ENCODE data around the gene LRMDA. TPM values are rescaled to one million over a fixed set of nuclear protein-coding genes. Genes with fewer than 3 reads are reported as not detected.

The LRMDA gene
- total RNA-seq, 2 donors from 2014 or later: 9.6 to 12.6 TPM

DNA sequence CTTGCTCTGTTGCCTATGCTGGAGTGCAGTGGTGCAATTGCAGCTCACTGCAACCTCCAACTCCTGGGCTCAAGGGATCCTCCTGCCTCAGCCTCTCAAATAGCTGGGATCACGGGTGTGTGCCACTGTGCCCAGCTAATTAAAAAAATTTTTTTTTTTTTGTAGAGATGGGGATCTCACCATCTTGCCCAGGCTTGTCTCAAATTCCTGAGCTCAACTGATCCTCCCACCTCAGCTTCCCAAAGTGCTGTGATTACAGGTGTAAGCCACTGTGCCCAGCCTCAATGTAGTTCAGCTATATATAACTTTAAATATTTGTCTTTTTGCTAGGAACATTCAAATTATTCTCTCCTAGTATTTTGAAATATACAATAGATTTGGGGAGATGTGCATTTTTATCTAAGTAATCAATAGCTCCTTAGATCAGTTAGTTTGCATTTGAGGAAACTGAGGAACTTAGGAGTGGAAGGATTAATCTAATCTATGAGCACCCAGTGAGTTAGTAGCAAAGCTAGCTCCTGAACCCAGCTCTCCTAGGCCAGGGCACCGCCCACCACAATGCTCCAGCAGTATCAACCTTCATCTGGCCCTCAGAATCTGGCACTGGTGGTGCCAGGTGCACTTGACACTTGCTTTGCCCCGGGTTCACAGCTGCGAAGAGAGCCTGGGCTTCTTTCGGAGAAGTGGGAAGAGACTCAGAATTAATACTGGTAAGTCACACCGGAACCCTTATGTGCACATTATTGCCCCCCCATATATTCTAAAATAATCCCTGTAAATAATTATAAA, 5.9 kb upstream of the LRMDA start:
- Histone ChIP-seq H3K4me3 (no peak overlapping the region), H3K27ac (no peak overlapping the region), H3K4me1 (replicated peaks) (no peaks in the 10 kb centered on the region), H3K27me3 (replicated peaks; ENCODE audit: insufficient read depth) (no peaks in the 10 kb centered on the region), H3K9me3 (no peaks in the 10 kb centered on the region), H3K36me3 (no peaks in the 10 kb centered on the region)
- intact Hi-C loops (cut with DNase I): no loop called here
- TF ChIP-seq, protein P1, sequence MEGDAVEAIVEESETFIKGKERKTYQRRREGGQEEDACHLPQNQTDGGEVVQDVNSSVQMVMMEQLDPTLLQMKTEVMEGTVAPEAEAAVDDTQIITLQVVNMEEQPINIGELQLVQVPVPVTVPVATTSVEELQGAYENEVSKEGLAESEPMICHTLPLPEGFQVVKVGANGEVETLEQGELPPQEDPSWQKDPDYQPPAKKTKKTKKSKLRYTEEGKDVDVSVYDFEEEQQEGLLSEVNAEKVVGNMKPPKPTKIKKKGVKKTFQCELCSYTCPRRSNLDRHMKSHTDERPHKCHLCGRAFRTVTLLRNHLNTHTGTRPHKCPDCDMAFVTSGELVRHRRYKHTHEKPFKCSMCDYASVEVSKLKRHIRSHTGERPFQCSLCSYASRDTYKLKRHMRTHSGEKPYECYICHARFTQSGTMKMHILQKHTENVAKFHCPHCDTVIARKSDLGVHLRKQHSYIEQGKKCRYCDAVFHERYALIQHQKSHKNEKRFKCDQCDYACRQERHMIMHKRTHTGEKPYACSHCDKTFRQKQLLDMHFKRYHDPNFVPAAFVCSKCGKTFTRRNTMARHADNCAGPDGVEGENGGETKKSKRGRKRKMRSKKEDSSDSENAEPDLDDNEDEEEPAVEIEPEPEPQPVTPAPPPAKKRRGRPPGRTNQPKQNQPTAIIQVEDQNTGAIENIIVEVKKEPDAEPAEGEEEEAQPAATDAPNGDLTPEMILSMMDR (IDR thresholded peaks at IDR 0.05): no peak
- no peak for TF ChIP-seq POLR2A (IDR thresholded peaks at IDR 0.05)
- no peak for TF ChIP-seq POLR2AphosphoS5 (IDR thresholded peaks at IDR 0.05)
- no peak for DNase-seq (ENCODE audit: low spot score)
- WGBS: 85% methylated on average over 6 of the region's 6 CpGs

DNA sequence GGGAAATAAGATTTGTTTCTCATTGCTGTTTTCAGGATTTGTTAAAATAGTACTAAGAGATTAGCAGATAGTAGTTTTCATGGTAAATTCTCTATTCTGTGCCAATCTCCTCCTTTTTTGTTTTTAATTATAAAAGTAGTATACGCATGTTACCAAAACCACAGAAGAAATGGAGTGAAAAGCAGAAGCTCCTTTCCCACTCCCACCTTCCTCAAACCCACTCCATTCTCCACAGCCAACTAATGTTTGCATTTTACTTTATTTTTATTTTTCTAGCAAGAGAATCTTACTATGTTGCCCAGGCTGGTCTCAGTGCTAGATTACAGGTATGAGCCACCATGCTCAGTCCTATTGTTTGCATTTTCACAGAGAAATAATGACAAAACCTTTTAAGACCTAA, 4.5 kb upstream of the LRMDA start:
- no peaks in the 10 kb centered on the region for H3K36me3 ChIP-seq
- intact Hi-C loops (cut with DNase I): no loop called here
- H3K4me3 ChIP-seq: no peak overlapping the region
- DNase-seq (ENCODE audit: low spot score): no peak
- no peaks in the 10 kb centered on the region for H3K27me3 ChIP-seq (replicated peaks; ENCODE audit: insufficient read depth)
- no peaks in the 10 kb centered on the region for H3K4me1 ChIP-seq (replicated peaks)
- H3K9me3 ChIP-seq: no peaks in the 10 kb centered on the region
- H3K27ac ChIP-seq: no peak overlapping the region
- WGBS: 97% methylated on average over 1 of the region's 1 CpG
- TF ChIP-seq POLR2A (IDR thresholded peaks at IDR 0.05) (no peak), POLR2AphosphoS5 (IDR thresholded peaks at IDR 0.05) (no peak)
- TF ChIP-seq, protein P1 (IDR thresholded peaks at IDR 0.05): no peak

DNA sequence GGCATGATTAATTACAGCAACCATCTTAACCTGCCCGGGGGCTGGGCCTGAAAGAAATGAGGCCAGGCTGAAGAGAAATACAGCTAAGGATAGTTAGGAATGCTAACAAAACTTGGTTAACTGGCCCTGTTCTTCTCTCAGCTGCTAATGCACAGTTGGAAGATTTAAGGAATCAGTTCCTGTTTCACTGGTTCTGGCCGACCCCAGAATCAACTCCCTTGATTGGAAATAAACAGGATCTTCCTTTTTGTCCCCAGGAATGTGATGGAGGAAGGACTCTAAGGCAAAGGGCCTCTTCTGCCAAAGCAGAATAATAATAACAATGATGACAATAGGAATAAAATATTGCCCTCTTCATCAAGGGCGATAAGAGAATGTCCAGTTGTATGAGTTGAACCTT, 3.5 kb upstream of the LRMDA start:
- no peak for DNase-seq (ENCODE audit: low spot score)
- Histone ChIP-seq H3K4me3 (no peak overlapping the region), H3K27me3 (replicated peaks; ENCODE audit: insufficient read depth) (no peaks in the 10 kb centered on the region), H3K36me3 (no peaks in the 10 kb centered on the region), H3K4me1 (replicated peaks) (no peaks in the 10 kb centered on the region), H3K9me3 (no peaks in the 10 kb centered on the region), H3K27ac (no peak overlapping the region)
- WGBS: 33% methylated on average over 3 of the region's 3 CpGs
- TF ChIP-seq, protein P1 (IDR thresholded peaks at IDR 0.05): no peak
- no peak for TF ChIP-seq POLR2AphosphoS5 (IDR thresholded peaks at IDR 0.05)
- no peak for TF ChIP-seq POLR2A (IDR thresholded peaks at IDR 0.05)
- intact Hi-C loops (cut with DNase I): no loop called here

DNA sequence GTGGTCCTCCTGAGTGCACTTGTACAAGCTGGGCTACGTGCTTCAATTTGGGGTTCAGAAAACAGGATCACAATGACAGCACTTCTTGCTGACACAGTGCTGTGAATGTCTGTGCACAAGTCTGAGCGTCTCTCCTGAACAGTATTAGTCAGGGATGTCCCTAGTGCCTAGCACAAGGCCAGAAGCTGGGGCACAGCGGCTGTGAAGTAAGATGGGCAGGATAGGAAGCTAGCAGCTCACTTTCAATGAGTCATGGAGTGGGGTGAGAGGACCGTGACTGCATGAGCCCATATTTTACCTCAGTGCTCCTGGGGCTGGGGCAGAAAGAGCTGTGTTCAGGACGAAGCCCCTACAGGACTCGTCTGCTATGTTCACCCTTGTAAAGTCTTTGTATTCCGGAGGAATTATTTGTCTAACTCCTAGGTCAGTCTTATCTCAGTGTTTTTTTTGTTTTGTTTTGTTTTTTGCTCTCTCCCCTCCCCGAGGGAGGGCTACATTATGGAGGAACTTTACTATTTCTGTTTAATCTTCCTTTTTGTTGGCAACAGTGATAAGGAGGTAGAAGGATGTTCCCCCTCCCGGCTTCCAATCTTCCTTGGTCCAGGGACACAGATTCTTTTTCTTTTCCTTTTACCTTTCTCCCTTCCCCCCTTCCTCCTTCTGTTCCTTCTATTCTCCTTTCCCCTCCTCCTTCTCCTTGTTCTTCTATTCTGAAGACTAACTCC, 2.8 kb upstream of the LRMDA start:
- Histone ChIP-seq H3K27ac (no peak overlapping the region), H3K36me3 (no peaks in the 10 kb centered on the region), H3K9me3 (no peaks in the 10 kb centered on the region), H3K4me3 (no peak overlapping the region), H3K27me3 (replicated peaks; ENCODE audit: insufficient read depth) (no peaks in the 10 kb centered on the region), H3K4me1 (replicated peaks) (no peaks in the 10 kb centered on the region)
- intact Hi-C loops (cut with DNase I): no loop called here
- no peak for DNase-seq (ENCODE audit: low spot score)
- 68% methylated on average over 9 of the region's 9 CpGs for WGBS
- TF ChIP-seq POLR2AphosphoS5 (IDR thresholded peaks at IDR 0.05) (no peak), POLR2A (IDR thresholded peaks at IDR 0.05) (no peak)
- TF ChIP-seq, protein P1 (IDR thresholded peaks at IDR 0.05): no peak
